ENCODE results near the gene CRELD2.
A peak's percentile ranks its signal among the peaks of the same experiment; 100 is the strongest.

The CRELD2 gene

GRCh38 chr22:49956418-49956770 lies 38.0 kb downstream of the CRELD2 start:
- CTCF ChIA-PET = no interaction called here
- H3K4me1 ChIP-seq (ENCODE audit: control insufficient read depth, insufficient read depth, low read length) = peaks cover 4% of the 10 kb centered on the region; the same call in 1 of the 2 replicates
- H3K27ac ChIP-seq (ENCODE audit: extremely low read depth, low read depth, low read length) = no peak overlapping the region

DNA sequence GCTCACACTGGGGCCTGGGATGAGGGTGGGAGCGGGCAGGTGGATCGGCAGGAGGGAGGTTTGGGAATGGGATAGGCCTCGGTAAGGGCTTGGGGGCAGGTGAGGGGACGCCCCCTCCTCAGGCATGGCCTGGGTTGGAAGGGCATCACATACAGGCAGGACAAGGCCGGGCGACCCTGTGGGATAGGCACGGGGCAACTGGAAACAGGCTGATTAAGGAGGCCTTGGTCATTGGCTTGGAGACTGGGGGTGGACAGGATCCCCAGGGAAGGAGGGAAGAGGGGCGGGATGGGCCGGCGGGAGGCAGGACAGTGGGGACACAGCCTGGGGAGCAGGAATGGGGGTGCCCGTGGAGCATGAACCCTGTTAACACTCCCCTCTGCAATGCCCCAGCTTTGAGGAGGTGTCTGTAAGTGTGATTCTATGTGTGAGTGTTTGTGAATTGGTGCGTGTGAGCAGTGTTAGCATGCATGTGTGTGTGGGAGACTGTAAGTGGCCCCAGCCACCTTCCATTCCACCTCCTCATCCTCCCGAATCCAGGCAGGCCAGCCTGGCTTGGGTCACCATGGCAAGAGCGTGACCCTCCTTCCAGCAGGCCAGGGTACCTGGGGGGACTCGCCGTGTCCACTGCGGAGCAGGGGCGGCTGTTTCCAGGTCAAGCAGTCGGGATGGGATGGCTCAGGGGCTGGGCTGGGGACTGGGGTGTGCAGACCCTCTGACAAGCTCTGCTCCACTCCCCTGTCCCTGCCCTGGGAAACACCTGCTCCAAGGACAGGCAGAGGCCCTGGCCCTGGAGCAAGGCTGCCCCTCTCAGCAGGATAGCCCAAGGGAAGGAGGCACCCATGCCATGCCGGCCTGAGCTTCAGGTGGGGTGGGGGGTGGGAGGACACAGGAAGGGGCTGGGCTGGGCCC lies 38.7 kb downstream of the CRELD2 start:
- TF ChIP-seq GLIS2 (tag by site-specific recombination; IDR thresholded peaks at IDR 0.05) (peak; percentile 23; the same call in 1 of the 2 replicates), BCL11B (tag by site-specific recombination; IDR thresholded peaks at IDR 0.05; ENCODE audit: low read depth) (0 out of 2 replicates have a peak, but pooled peaks have one; percentile 32), EGR2 (tag by site-specific recombination; IDR thresholded peaks at IDR 0.05; ENCODE audit: low read depth) (peak; percentile 60), ZNF560 (tag by site-specific recombination; IDR thresholded peaks at IDR 0.05; ENCODE audit: borderline replicate concordance) (no peak), ZFHX2 (tag by site-specific recombination; conservative IDR thresholded peaks at IDR 0.05) (peak; percentile 70), ZNF362 (tag by site-specific recombination; IDR thresholded peaks at IDR 0.05) (no peak)
- TF ChIP-seq, protein P1, sequence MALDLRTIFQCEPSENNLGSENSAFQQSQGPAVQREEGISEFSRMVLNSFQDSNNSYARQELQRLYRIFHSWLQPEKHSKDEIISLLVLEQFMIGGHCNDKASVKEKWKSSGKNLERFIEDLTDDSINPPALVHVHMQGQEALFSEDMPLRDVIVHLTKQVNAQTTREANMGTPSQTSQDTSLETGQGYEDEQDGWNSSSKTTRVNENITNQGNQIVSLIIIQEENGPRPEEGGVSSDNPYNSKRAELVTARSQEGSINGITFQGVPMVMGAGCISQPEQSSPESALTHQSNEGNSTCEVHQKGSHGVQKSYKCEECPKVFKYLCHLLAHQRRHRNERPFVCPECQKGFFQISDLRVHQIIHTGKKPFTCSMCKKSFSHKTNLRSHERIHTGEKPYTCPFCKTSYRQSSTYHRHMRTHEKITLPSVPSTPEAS (tag by site-specific recombination; IDR thresholded peaks at IDR 0.05) = no peak
- Histone ChIP-seq H3K36me3 (ENCODE audit: control insufficient read depth in 2 of 2, insufficient read depth in 1 of 2, low read length in 2 of 2) (peaks cover 0 to 8% of the 10 kb centered on the region in 2 experiments; a peak in 2 of 3 replicates), H3K4me1 (ENCODE audit: control insufficient read depth, insufficient read depth, low read length) (peaks cover 4% of the 10 kb centered on the region; the same call in 1 of the 2 replicates), H3K4me3 (ENCODE audit: low read depth, low read length) (no peak overlapping the region), H3K27ac (ENCODE audit: extremely low read depth, low read depth, low read length) (no peak overlapping the region), H3K9me3 (ENCODE audit: control insufficient read depth, insufficient read depth, low read depth, low read length) (no peaks in the 10 kb centered on the region)
- ChIA-PET POLR2A (no interaction called here), CTCF (interaction anchor here (1.5 kb wide), 1 partner anchor 73 kb away, joined by 7 read pairs; no protein-coding TSS in a partner anchor)

More at GRCh38 chr22:49956418-49956770, 38.0 kb downstream of the CRELD2 start:
- no peak for TF ChIP-seq ZNF623 (tag by site-specific recombination; IDR thresholded peaks at IDR 0.05)
- TF ChIP-seq ZNF341 (tag by site-specific recombination; IDR thresholded peaks at IDR 0.05; ENCODE audit: low read depth) = peak; percentile 43; the same call in 1 of the 2 replicates
- no peaks in the 10 kb centered on the region for H3K9me3 ChIP-seq (ENCODE audit: control insufficient read depth, insufficient read depth, low read depth, low read length)
- peaks cover 0 to 1% of the 10 kb centered on the region in 2 experiments; a peak in 1 of 3 replicates for H3K36me3 ChIP-seq (ENCODE audit: control insufficient read depth in 2 of 2, insufficient read depth in 1 of 2, low read length in 2 of 2)
- no peak overlapping the region for H3K4me3 ChIP-seq (ENCODE audit: low read depth, low read length)
- POLR2A ChIA-PET = no interaction called here

DNA sequence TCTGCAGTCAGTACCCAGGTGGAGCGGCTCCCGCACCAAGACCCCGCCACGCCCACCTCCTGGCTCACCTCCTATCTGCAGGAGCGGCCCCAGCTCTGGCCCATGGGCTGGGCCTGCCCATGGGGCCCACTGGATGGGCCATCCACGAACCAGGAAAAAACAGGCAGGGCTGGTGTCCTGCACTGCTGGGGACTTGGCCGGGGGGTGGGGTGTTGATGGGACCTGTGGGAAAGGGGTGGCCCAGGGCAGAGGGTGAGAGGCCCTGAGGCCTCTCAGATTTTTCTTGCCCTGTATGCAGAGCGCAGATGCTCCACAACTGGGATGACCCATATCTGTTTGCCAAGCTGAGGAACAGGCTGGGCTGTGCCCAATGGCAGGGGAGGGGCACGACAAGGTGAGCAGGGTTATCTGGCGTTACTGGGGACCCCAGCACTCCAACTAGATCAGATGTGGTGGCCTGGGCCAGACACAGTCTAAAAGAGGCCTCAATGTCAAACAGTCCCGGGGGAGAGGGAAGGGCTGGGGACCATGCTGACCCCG lies 39.5 kb downstream of the CRELD2 start:
- Histone ChIP-seq H3K4me3 (ENCODE audit: low read depth, low read length) (no peak overlapping the region), H3K36me3 (ENCODE audit: control insufficient read depth in 2 of 2, insufficient read depth in 1 of 2, low read length in 2 of 2) (peaks cover 0 to 13% of the 10 kb centered on the region in 2 experiments; a peak in 2 of 3 replicates), H3K9me3 (ENCODE audit: control insufficient read depth, insufficient read depth, low read depth, low read length) (no peaks in the 10 kb centered on the region), H3K27ac (ENCODE audit: extremely low read depth, low read depth, low read length) (no peak overlapping the region), H3K4me1 (ENCODE audit: control insufficient read depth, insufficient read depth, low read length) (peaks cover 9% of the 10 kb centered on the region)
- ChIA-PET CTCF (interaction anchor here (1.5 kb wide), 1 partner anchor 72 kb away, joined by 7 read pairs; no protein-coding TSS in a partner anchor), POLR2A (no interaction called here)
- TF ChIP-seq GLIS1 (tag by site-specific recombination; IDR thresholded peaks at IDR 0.05) (peak; percentile 39; the same call in 1 of the 2 replicates), SALL2 (tag by site-specific recombination; IDR thresholded peaks at IDR 0.05; ENCODE audit: borderline replicate concordance) (no peak), ZNF140 (tag by site-specific recombination; IDR thresholded peaks at IDR 0.05) (no peak), KLF9 (tag by site-specific recombination; IDR thresholded peaks at IDR 0.05; ENCODE audit: low read depth) (0 out of 2 replicates have a peak, but pooled peaks have one; percentile 46), ZNF155 (tag by site-specific recombination; IDR thresholded peaks at IDR 0.05) (no peak), GLIS2 (tag by site-specific recombination; IDR thresholded peaks at IDR 0.05) (peak; percentile 49), KLF1 (tag by site-specific recombination; IDR thresholded peaks at IDR 0.05) (peak; percentile 39; the same call in 1 of the 2 replicates)
- TF ChIP-seq, protein P2, sequence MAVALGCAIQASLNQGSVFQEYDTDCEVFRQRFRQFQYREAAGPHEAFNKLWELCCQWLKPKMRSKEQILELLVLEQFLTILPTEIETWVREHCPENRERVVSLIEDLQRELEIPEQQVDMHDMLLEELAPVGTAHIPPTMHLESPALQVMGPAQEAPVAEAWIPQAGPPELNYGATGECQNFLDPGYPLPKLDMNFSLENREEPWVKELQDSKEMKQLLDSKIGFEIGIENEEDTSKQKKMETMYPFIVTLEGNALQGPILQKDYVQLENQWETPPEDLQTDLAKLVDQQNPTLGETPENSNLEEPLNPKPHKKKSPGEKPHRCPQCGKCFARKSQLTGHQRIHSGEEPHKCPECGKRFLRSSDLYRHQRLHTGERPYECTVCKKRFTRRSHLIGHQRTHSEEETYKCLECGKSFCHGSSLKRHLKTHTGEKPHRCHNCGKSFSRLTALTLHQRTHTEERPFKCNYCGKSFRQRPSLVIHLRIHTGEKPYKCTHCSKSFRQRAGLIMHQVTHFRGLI (tag by site-specific recombination; IDR thresholded peaks at IDR 0.05) = no peak
- TF ChIP-seq, protein P3, sequence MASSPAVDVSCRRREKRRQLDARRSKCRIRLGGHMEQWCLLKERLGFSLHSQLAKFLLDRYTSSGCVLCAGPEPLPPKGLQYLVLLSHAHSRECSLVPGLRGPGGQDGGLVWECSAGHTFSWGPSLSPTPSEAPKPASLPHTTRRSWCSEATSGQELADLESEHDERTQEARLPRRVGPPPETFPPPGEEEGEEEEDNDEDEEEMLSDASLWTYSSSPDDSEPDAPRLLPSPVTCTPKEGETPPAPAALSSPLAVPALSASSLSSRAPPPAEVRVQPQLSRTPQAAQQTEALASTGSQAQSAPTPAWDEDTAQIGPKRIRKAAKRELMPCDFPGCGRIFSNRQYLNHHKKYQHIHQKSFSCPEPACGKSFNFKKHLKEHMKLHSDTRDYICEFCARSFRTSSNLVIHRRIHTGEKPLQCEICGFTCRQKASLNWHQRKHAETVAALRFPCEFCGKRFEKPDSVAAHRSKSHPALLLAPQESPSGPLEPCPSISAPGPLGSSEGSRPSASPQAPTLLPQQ (tag by site-specific recombination; IDR thresholded peaks at IDR 0.05) = peak; percentile 39; the same call in 1 of the 2 replicates

Measured in HEK293 (cell line).